HG03280 (cell line): ENCODE data around the gene GRK5.

Experiments used
- ATAC-seq: cut with Tn5 transposase; IDR thresholded peaks from one replicate; pipeline ENCODE4 v1.9.1; 2021; ENCODE audit warnings: mild to moderate bottlenecking, moderate library complexity; ENCODE audit not compliant: unreplicated experiment

Gene GRK5

GRCh38 chr10:119398996-119399395 lies 191.6 kb downstream of the GRK5 start:
- no peak for ATAC-seq

GRCh38 chr10:119399466-119399865 lies 192.1 kb downstream of the GRK5 start:
- ATAC-seq: no peak

GRCh38 chr10:119401671-119402395 lies 194.5 kb downstream of the GRK5 start:
- ATAC-seq: no peak

GRCh38 chr10:119403921-119404320 lies 196.6 kb downstream of the GRK5 start:
- ATAC-seq: no peak

- ATAC-seq: no peak
Observed at GRCh38 chr10:119404719-119405519, 197.5 kb downstream of the GRK5 start.

- no peak for ATAC-seq
Observed at GRCh38 chr10:119405520-119405807, 198.1 kb downstream of the GRK5 start.

GRCh38 chr10:119406137-119406536 lies 198.8 kb downstream of the GRK5 start:
- no peak for ATAC-seq

GRCh38 chr10:119406601-119407253 lies 199.4 kb downstream of the GRK5 start:
- no peak for ATAC-seq

- ATAC-seq: no peak
Observed at GRCh38 chr10:119407254-119407777, 199.9 kb downstream of the GRK5 start.

- no peak for ATAC-seq
Observed at GRCh38 chr10:119408072-119408471, 200.7 kb downstream of the GRK5 start.

GRCh38 chr10:119408969-119409371 lies 201.6 kb downstream of the GRK5 start:
- no peak for ATAC-seq

GRCh38 chr10:119409385-119409784 lies 202.0 kb downstream of the GRK5 start:
- ATAC-seq: no peak

GRCh38 chr10:119409906-119410305 lies 202.5 kb downstream of the GRK5 start:
- ATAC-seq: no peak

- no peak for ATAC-seq
Observed at GRCh38 chr10:119410361-119411116, 203.2 kb downstream of the GRK5 start.

- no peak for ATAC-seq
Observed at GRCh38 chr10:119412244-119413092, 205.1 kb downstream of the GRK5 start.

GRCh38 chr10:119413093-119413453 lies 205.7 kb downstream of the GRK5 start:
- ATAC-seq: no peak

GRCh38 chr10:119413471-119414080 lies 206.2 kb downstream of the GRK5 start:
- no peak for ATAC-seq

GRCh38 chr10:119414081-119414611 lies 206.8 kb downstream of the GRK5 start:
- no peak for ATAC-seq

- no peak for ATAC-seq
Observed at GRCh38 chr10:119415121-119415520, 207.8 kb downstream of the GRK5 start.
